DND-41 (cell line): ENCODE measurements around the gene RHOBTB3.

Source experiments
- CTCF ChIP-seq: IDR thresholded peaks from 2 replicates; pipeline ENCODE4 v1.5.1; 2012; ENCODE audit warnings: borderline replicate concordance, low read length, moderate library complexity, mild to moderate bottlenecking; ENCODE audit not compliant: poor library complexity, severe bottlenecking; ENCODE audit errors: extremely low read depth
- EZH2 ChIP-seq: IDR thresholded peaks from 3 replicates; pipeline ENCODE4 v1.6.1; 2012; ENCODE audit warnings: borderline replicate concordance, low read depth, mild to moderate bottlenecking, moderate library complexity, low read length, inconsistent platforms; ENCODE audit not compliant: severe bottlenecking

- no peak for TF ChIP-seq CTCF
- no peak for TF ChIP-seq EZH2
Observed at GRCh38 chr5:95726811-95727763, 4.0 kb upstream of the RHOBTB3 start.
